IPS-15b (cell line): ENCODE data around the gene TXNDC11.

Experiments
- H3K27me3 ChIP-seq: one replicate; pipeline ENCODE4 v1.6.1; 2013; ENCODE audit warnings: low read length; ENCODE audit not compliant: control insufficient read depth, insufficient read depth
- H3K36me3 ChIP-seq: one replicate; pipeline ENCODE4 v1.6.1; 2013; ENCODE audit warnings: low read length; ENCODE audit not compliant: control insufficient read depth, insufficient read depth
- H3K4me1 ChIP-seq: one replicate; pipeline ENCODE4 v1.6.1; 2013; ENCODE audit warnings: mild to moderate bottlenecking, low read length; ENCODE audit not compliant: control insufficient read depth, insufficient read depth
- H3K4me3 ChIP-seq: one replicate; pipeline ENCODE4 v1.5.1; 2013; ENCODE audit warnings: low read depth, low read length
- H3K9ac ChIP-seq: one replicate; pipeline ENCODE4 v1.6.1; 2013; ENCODE audit warnings: low read depth, mild to moderate bottlenecking, low read length
- H3K9me3 ChIP-seq: one replicate; pipeline ENCODE4 v1.6.1; 2013; ENCODE audit warnings: mild to moderate bottlenecking, low read length; ENCODE audit not compliant: control insufficient read depth, insufficient read depth

The TXNDC11 gene

DNA sequence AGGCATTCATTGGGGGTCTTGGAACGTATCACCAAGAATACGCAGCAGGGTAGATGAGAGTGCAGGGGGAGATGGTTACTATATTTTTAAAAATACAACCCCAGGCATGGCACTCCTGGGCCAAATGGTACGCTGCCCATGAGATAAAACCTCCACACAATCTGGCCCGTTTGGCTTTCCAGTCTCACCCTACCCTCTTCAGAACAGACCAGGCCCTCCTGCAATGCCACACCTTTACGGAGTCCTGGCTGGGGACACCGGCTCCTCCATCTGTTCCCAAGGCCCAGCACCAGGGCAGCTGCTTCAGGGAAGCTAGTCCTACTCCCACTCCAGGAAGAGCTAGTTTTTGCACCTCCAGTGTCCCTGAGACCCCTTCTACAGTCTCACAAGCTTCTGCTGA, 50.0 kb downstream of the TXNDC11 start:
- Histone ChIP-seq H3K9me3 (no peaks in the 10 kb centered on the region), H3K36me3 (peaks cover 15% of the 10 kb centered on the region), H3K4me3 (no peak overlapping the region)

DNA sequence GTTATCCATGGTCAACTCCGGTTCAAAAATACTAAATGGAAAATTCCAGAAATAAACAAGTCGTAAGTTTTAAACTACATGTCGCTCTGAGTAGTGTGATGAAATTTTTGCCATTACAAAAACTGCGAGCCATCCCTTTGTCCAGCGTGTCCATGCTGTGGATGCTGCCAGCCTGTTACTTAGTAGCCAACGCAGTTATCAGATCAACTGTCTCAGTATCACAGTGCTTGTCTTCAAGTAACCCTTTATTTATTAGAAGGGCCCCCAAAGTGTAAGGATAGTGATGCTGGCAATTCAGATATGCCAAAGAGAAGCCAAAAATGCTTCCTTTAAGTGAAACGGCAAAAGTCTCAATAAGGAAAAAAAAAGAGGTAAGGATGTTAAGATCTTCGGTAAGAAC, 50.5 kb downstream of the TXNDC11 start:
- Histone ChIP-seq H3K4me3 (no peak overlapping the region), H3K9me3 (no peaks in the 10 kb centered on the region), H3K9ac (no peak overlapping the region), H3K4me1 (no peaks in the 10 kb centered on the region), H3K36me3 (peaks cover 13% of the 10 kb centered on the region), H3K27me3 (no peaks in the 10 kb centered on the region)

More for the DNA sequence above, 50.0 kb downstream of the TXNDC11 start:
- H3K27me3 ChIP-seq, result no peaks in the 10 kb centered on the region
- no peaks in the 10 kb centered on the region for H3K4me1 ChIP-seq
- H3K9ac ChIP-seq, result no peak overlapping the region

DNA sequence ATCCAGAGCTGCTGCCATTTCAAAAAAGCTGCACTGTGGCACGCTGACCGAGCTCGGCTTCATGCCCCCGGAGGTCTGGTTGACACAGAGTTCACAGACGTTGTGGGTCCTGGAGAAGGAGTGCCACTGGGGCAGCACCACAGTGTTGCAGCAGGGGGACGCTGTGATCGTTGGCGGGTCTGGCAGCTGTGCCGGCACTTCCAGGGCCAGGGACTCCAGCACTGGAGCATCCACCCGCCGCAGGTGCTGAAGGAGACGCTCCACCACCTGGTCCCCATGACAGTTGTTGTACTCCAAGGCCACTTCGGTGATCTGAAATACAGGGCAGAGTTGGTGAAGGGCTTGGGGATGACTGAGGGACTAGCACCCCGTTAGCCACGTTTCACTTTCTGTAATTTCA, 50.9 kb downstream of the TXNDC11 start:
- H3K9ac ChIP-seq, result no peak overlapping the region
- H3K27me3 ChIP-seq, result no peaks in the 10 kb centered on the region
- peaks cover 13% of the 10 kb centered on the region for H3K36me3 ChIP-seq
- no peak overlapping the region for H3K4me3 ChIP-seq
- no peaks in the 10 kb centered on the region for H3K4me1 ChIP-seq
- H3K9me3 ChIP-seq, result no peaks in the 10 kb centered on the region

DNA sequence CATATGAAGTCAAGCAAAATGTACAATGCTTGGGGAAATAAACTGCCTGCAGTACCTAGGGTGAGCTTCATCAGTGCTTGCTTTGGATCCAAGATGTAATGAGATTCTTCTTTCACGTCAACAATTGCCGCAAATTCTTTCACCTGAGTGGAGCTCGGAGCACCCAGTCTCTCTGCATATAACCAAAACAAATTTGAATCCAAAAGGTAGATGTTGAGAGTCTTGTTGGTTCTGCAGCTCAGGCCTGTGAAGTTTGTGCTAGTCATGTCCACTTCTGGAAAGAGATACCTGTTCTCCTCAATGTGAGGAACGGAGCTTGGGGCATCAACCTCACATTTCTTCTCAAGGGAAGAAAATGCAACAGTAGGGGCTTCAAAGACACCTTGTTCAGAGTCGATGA, 51.4 kb downstream of the TXNDC11 start:
- H3K9me3 ChIP-seq, result no peaks in the 10 kb centered on the region
- H3K4me3 ChIP-seq, result no peak overlapping the region
- no peaks in the 10 kb centered on the region for H3K27me3 ChIP-seq
- peaks cover 10% of the 10 kb centered on the region for H3K36me3 ChIP-seq
- H3K4me1 ChIP-seq, result no peaks in the 10 kb centered on the region
- no peak overlapping the region for H3K9ac ChIP-seq

DNA sequence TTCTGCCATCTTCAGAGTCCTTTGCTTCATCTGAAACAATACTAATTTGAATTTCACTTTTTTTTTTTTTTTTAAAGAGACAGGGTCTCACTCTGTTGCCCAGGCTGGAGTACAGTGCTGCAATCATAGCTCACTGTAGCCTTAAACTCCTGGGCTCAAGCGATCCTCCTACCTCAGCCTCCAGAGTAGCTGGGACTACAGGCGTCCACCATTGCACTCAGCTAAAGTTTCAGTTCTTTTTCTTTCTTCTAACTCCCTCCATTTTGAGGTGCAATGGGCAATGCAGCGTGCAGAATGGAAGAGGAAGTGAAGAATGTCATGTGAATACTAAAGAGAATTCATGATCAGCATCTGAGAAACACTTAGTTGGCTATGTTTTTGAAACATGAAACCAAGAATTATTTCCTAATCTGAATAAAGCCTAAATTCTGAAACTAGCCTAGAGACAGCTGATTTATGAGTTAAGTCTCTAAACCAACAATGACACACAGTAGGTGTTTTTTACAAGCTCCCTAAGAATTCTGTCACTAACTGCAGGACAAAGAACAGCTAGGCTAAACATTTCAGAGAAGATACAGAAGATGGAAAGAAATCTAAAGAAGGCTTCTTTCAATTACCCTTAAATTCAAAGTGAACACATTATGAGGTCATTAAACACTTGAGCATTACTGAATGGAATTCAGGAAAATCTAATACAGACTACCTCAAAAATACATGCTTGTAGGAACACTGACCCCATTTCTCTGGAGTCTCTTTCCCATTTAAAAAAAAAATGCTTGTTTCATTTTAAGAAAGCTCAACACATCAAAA, 53.4 kb downstream of the TXNDC11 start:
- H3K4me3 ChIP-seq, result no peak overlapping the region
- H3K36me3 ChIP-seq, result peaks cover 10% of the 10 kb centered on the region
- H3K27me3 ChIP-seq, result no peaks in the 10 kb centered on the region
- no peaks in the 10 kb centered on the region for H3K9me3 ChIP-seq
- no peak overlapping the region for H3K9ac ChIP-seq
- no peaks in the 10 kb centered on the region for H3K4me1 ChIP-seq

DNA sequence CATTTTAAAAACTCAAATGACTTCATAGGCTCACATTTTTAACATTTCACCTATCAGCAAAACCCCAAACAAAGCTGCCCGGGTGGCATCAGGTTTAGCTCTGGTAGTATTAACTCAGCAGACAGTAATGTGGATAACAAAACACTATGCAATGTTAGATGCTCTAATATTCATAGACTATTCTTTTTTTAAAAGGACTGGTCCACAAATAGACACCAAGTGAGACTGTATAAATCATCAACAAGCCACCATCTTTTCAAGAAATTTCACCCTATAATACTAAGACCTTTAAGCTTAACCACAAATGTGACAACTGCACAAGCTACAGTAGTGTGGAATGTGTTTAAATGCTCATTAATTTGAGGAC, 54.2 kb downstream of the TXNDC11 start:
- Histone ChIP-seq H3K4me3 (no peak overlapping the region), H3K9ac (no peak overlapping the region), H3K36me3 (peaks cover 10% of the 10 kb centered on the region), H3K4me1 (no peaks in the 10 kb centered on the region), H3K9me3 (no peaks in the 10 kb centered on the region), H3K27me3 (no peaks in the 10 kb centered on the region)

DNA sequence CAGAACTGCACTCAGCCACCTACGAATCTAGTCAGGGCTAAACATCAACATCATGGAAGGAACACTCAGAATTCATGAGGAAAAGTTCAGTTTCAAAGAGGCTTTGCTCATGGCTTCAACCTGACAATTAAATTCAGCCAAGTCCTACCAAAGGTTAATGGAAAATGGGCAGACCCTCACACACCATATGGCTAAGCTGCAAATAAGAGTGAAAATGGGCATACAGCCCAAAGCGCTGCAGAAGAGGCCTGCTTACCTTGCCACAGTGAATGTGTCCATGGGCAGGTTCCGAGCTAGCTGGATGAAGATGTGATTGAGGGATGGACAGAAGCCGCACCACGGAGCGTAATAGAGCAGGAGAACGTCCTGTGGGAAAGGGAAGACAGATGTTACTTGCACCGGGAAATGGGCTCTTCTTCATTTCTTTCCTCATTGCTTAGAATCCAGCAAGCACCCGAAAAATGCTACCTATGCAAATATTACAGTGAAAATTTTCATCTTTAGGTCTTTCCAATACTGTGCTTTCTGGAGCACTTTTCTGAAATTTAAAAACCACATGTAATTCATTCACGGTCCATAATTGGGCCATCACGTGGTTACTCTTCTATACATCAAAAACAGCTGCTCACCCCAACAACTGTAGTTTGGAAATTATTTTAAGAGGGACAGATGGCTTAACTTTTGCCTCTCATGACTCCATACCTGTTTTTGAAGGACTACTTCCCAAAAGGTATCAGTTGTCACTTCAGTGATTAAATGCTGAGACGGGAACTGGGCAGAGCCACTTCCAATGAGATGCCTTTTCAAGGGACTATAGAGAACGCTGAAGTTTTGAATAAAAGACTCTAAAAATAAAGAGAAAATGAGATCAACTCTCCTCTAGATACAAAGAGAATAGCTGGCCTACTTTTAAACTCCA, 54.8 kb downstream of the TXNDC11 start:
- Histone ChIP-seq H3K36me3 (peaks cover 13% of the 10 kb centered on the region), H3K27me3 (no peaks in the 10 kb centered on the region), H3K4me3 (no peak overlapping the region), H3K9me3 (no peaks in the 10 kb centered on the region), H3K9ac (no peak overlapping the region), H3K4me1 (no peaks in the 10 kb centered on the region)

DNA sequence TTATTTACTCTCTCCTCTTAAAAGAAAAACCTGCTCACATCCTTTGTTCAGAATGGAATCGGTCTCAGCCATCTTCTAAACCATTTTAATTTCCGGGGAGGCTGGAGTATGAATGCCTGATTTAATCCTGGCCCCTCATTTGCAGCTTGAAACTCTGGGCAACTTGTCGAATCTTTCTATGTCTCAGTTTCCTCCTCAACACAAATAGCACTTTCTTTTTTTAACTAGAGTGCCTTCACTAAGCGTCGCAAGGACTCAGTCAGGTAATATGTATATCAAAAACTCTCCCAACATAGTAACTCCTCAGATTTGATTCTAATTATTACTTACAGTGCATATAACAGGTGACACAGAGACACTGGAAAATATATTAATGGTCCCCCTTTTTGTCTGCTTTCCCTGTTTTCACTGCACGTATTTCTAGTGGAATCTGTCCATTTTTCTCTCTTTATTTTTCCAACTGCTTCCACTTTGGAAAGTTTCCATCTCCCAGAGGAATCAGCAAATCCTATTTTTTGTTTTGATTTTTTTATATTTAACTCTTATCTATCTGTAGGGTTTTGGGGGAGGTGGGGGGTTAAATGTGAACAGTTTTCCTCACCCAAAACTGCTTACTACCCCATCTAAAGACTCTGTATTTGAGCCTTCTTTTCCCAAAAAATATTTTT, 55.8 kb downstream of the TXNDC11 start:
- peaks cover 13% of the 10 kb centered on the region for H3K36me3 ChIP-seq
- H3K4me1 ChIP-seq, result peaks cover 2% of the 10 kb centered on the region
- no peaks in the 10 kb centered on the region for H3K9me3 ChIP-seq
- H3K27me3 ChIP-seq, result no peaks in the 10 kb centered on the region
- H3K4me3 ChIP-seq, result no peak overlapping the region
- no peak overlapping the region for H3K9ac ChIP-seq

DNA sequence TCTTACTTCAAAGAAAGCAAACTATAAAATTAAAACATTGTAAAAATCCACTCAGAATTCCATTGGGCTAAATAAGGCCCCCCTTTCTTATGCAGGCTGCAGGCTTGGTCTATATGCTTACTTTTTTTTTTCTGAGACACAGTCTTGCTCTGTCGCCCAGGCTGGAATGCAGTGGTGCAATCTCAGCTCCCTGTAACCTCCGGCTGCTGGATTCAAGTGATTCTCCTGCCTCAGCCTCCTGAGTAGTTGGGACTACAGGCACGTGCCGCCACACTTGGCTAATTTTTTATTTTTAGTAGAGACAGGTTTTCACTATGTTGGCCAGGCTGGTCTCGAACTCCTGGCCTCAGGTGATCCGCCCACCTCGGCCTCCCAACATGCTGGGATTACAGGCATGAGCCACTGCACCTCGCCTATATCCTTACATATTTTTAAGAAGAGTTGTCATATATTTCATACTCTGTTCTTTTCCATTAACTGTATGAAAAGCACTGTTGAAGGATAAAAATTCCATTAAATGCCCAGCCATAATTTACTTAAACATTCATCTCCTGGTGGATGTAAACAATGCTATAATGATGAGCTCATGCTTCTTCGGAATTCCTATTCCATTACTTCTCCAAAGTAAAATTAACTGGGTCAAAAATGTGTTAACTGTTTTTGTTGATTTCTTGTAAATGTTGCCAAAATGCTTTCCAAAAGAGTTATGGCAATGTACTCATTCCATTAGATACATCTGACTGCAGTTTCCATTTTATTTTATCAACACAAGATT, 56.6 kb downstream of the TXNDC11 start:
- Histone ChIP-seq H3K9me3 (no peaks in the 10 kb centered on the region), H3K9ac (no peak overlapping the region), H3K27me3 (no peaks in the 10 kb centered on the region), H3K4me3 (no peak overlapping the region), H3K4me1 (peaks cover 2% of the 10 kb centered on the region), H3K36me3 (peaks cover 7% of the 10 kb centered on the region)

DNA sequence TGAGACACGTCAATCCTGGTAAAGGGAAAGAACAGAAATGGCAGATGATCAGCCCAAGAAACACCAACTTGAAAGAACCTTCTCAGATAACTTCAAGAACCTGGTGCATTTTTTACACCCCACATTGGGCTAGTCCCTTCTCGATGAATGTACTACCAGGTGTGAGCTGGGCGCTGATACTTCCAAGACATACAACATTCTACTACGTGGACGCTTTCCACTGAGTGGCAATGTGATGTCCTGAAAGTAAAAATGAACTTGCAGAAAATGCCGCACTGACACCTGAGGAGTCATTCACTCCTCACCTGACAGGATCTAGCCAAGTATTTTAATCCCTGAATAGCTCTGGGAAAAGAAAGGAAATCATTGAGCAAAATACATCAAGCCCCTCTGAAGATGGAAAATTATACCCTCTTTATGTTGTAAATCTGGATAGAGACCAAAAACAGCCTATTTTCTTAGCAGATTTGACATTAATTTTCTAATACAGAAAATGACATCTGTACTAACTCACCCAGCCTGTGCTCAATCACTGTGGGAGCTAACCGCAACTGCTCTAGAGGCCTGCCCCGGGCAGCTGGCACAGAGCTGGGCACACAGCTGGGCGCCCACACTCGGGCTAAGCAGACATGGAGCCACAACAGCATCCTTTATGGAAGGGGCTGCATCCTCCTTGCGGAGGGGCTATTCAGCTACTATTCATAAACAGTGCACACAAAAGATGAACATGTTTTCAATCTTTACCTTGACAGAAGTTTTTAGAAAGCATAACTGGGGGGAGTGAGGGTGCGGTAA, 58.2 kb downstream of the TXNDC11 start:
- Histone ChIP-seq H3K4me1 (peaks cover 2% of the 10 kb centered on the region), H3K9ac (no peak overlapping the region), H3K4me3 (no peak overlapping the region), H3K27me3 (no peaks in the 10 kb centered on the region), H3K36me3 (peaks cover 9% of the 10 kb centered on the region), H3K9me3 (no peaks in the 10 kb centered on the region)
